CD4-positive, alpha-beta T cell (primary cell): ENCODE data around the gene EP400. TPM values are rescaled to one million over a fixed set of nuclear protein-coding genes. Genes with fewer than 3 reads are reported as not detected.

Experiments
- ATAC-seq: fragments of 200-7000 bp; cut with Tn5 transposase; one replicate; pipeline ENCODE4 v1.10.0; 2022; ENCODE audit warnings: mild to moderate bottlenecking; ENCODE audit not compliant: poor library complexity
- CTCF ChIA-PET: fragments of 350-600 bp; sonication (Branson Sonifier 250); formaldehyde crosslinking; loops from one replicate; lab custom pipeline; 2021; ENCODE audit warnings: antibody characterized with exemption, inconsistent platforms; lab: Charles Lee
- POLR2A ChIA-PET: fragments of 350-600 bp; sonication (Branson Sonifier 250); formaldehyde crosslinking; loops from one replicate; lab custom pipeline; 2021; ENCODE audit warnings: antibody characterized with exemption, inconsistent platforms; lab: Charles Lee
- DNase-seq, 14 experiments: peaks; one replicate each; pipeline ENCODE4 v3.0.0-alpha.2; 2013 to 2020; ENCODE audit warnings: mixed read lengths in 2 of 14
- H3K27ac ChIP-seq, 2 donors: one replicate each; pipeline versions ENCODE4 v1.5.1 to v1.7.0; 2013; ENCODE audit warnings: low read length in 2 of 2, low read depth in 1 of 2, mild to moderate bottlenecking in 1 of 2
- H3K27me3 ChIP-seq, 2 experiments: 1 replicate in 1 of 2; 2 replicates in 1 of 2; pipeline versions ENCODE4 v1.6.1 to v1.7.0; 2013; ENCODE audit warnings: low read length in 2 of 2, control low read depth in 1 of 2, mild to moderate bottlenecking in 1 of 2, moderate library complexity in 1 of 2; ENCODE audit not compliant: insufficient read depth in 2 of 2, control insufficient read depth in 1 of 2
- H3K36me3 ChIP-seq: one replicate; pipeline ENCODE4 v1.6.1; 2013; ENCODE audit warnings: low read length, control low read depth; ENCODE audit not compliant: insufficient read depth
- H3K4me1 ChIP-seq: one replicate; pipeline ENCODE4 v1.6.1; 2013; ENCODE audit warnings: low read length, control low read depth; ENCODE audit not compliant: insufficient read depth
- H3K4me3 ChIP-seq: one replicate; pipeline ENCODE4 v1.5.1; 2013; ENCODE audit warnings: mild to moderate bottlenecking, low read length, moderate library complexity
- H3K9me3 ChIP-seq, 2 experiments: 1 replicate in 1 of 2; 2 replicates in 1 of 2; pipeline versions ENCODE4 v1.6.1 to v1.7.0; 2013; ENCODE audit warnings: low read length in 2 of 2, mild to moderate bottlenecking in 2 of 2, control low read depth in 1 of 2, moderate library complexity in 1 of 2; ENCODE audit not compliant: control insufficient read depth in 1 of 2, insufficient read depth in 1 of 2
- H3K27ac Mint-ChIP-seq: one replicate; pipeline ENCODE4 v1.8.0; 2020; ENCODE audit warnings: mixed read lengths
- H3K27me3 Mint-ChIP-seq: one replicate; pipeline ENCODE4 v1.8.0; 2021; ENCODE audit warnings: mixed read lengths
- H3K36me3 Mint-ChIP-seq: one replicate; pipeline ENCODE4 v1.8.0; 2021; ENCODE audit warnings: low read depth, mixed read lengths
- H3K4me1 Mint-ChIP-seq: one replicate; pipeline ENCODE4 v1.8.0; 2021; ENCODE audit warnings: low read depth, mixed read lengths
- H3K4me3 Mint-ChIP-seq: one replicate; pipeline ENCODE4 v1.8.0; 2020; ENCODE audit warnings: mild to moderate bottlenecking, mixed read lengths
- H3K9me3 Mint-ChIP-seq: one replicate; pipeline ENCODE4 v1.8.0; 2020; ENCODE audit warnings: mixed read lengths
- intact Hi-C, 2 experiments: fragments of 100-400 bp; cut with DNase I in 1 of 2; cut with micrococcal nuclease in 1 of 2; formaldehyde crosslinking; loops; one replicate each; pipeline versions ENCODE4 v1.15.1 to v1.9.0; 2023 to 2025; cut with DNase I, micrococcal nuclease
- total RNA-seq, 174 experiments: library from RNA in 2 of 174; stranded (reverse) in 2 of 174; gene quantifications; one replicate each; pipeline ENCODE4 v1.2.3 and lab custom pipeline; 2021 to 2026
- TF ChIP-seq, protein P1 (sequence below): fragments of 200-600 bp; IDR thresholded peaks from one replicate; pipeline ENCODE4 v1.8.0; 2022; ENCODE audit warnings: antibody characterized with exemption, mild to moderate bottlenecking

The EP400 gene
- total RNA-seq, 2 experiments from 2014 or later: 56.4 to 56.5 TPM

DNA sequence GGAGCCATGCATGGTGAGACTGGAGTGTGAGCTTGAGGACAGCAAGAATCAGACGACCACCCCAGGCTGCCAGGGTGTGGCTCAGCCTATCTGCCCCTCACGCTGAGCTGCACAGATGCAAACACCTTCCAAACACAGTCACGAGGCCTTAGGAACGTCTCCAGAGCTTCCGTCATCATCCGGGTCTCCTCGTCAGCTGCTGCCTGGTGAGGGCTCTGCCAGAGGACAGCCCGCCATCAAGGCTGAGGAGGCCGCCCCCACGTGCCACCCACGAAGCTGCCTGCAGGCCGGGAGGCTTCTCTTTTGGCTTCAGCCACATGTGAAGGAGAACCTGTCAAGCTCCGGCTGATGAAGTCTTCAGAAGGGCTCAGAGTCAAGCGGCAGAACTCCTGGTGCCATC, 180.9 kb downstream of the EP400 start:
- intact Hi-C loops: no loop called here
- Mint-ChIP-seq H3K4me3 (no peak overlapping the region), H3K9me3 (peaks cover 3% of the 10 kb centered on the region), H3K27me3 (no peaks in the 10 kb centered on the region), H3K27ac (no peak overlapping the region), H3K36me3 (peaks cover 24% of the 10 kb centered on the region), H3K4me1 (no peaks in the 10 kb centered on the region)
- POLR2A ChIA-PET: no interaction called here
- no peaks in the 10 kb centered on the region for H3K4me1 ChIP-seq
- TF ChIP-seq, protein P1, sequence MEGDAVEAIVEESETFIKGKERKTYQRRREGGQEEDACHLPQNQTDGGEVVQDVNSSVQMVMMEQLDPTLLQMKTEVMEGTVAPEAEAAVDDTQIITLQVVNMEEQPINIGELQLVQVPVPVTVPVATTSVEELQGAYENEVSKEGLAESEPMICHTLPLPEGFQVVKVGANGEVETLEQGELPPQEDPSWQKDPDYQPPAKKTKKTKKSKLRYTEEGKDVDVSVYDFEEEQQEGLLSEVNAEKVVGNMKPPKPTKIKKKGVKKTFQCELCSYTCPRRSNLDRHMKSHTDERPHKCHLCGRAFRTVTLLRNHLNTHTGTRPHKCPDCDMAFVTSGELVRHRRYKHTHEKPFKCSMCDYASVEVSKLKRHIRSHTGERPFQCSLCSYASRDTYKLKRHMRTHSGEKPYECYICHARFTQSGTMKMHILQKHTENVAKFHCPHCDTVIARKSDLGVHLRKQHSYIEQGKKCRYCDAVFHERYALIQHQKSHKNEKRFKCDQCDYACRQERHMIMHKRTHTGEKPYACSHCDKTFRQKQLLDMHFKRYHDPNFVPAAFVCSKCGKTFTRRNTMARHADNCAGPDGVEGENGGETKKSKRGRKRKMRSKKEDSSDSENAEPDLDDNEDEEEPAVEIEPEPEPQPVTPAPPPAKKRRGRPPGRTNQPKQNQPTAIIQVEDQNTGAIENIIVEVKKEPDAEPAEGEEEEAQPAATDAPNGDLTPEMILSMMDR: no peak
- CTCF ChIA-PET: no interaction called here
- H3K9me3 ChIP-seq: peaks cover 7 to 14% of the 10 kb centered on the region in 2 experiments
- H3K36me3 ChIP-seq: peaks cover 21% of the 10 kb centered on the region
- H3K27ac ChIP-seq: no peak overlapping the region
- ATAC-seq (no peak), DNase-seq (no peak)
- no peak overlapping the region for H3K4me3 ChIP-seq
- H3K27me3 ChIP-seq: no peaks in the 10 kb centered on the region

Other genes with a start within 250 kb of the EP400 start
- 10 to 100 TPM; 88.7 to 98.4 TPM for gene SFSWAP, start 238.9 kb upstream of the EP400 start, total RNA-seq
- gene MMP17, start 121.5 kb upstream of the EP400 start, total RNA-seq: under 1 TPM; 0.17 to 0.27 TPM
- 10 to 100 TPM; 85.0 to 91.6 TPM for gene ULK1, start 55.3 kb upstream of the EP400 start, total RNA-seq
- 10 to 100 TPM; 17.7 to 18.2 TPM for gene PUS1, start 20.7 kb upstream of the EP400 start, total RNA-seq
- 10 to 100 TPM; 58.0 to 59.3 TPM for gene DDX51, start 194.4 kb downstream of the EP400 start, total RNA-seq
- gene NOC4L, start 194.5 kb downstream of the EP400 start, total RNA-seq: 10 to 100 TPM; 21.8 to 22.3 TPM